Loucy (cell line): Measurements from ENCODE around the gene EPB41.
A peak's percentile ranks its signal among the peaks of the same experiment; 100 is the strongest.

Source experiments
- H2AFZ ChIP-seq: fragments of 200-600 bp; sonication (generic); 2 replicates; pipeline ENCODE4 v1.6.0; 2016; ENCODE audit warnings: antibody characterized with exemption, mild to moderate bottlenecking, low read length, moderate library complexity
- H3F3A ChIP-seq: fragments of 200-600 bp; 2 replicates; pipeline ENCODE4 v1.6.0; 2016; ENCODE audit warnings: antibody characterized with exemption, low read depth, mild to moderate bottlenecking
- H3K27me3 ChIP-seq: fragments of 200-600 bp; sonication (generic); 2 replicates; pipeline ENCODE4 v1.6.1; 2014; ENCODE audit warnings: low read length, mild to moderate bottlenecking; ENCODE audit not compliant: insufficient read depth, poor library complexity, severe bottlenecking
- H3K36me3 ChIP-seq: fragments of 200-600 bp; sonication (generic); 2 replicates; pipeline ENCODE4 v1.6.1; 2016; ENCODE audit warnings: low read length; ENCODE audit not compliant: insufficient read depth
- H3K4me1 ChIP-seq: fragments of 200-600 bp; sonication (generic); 2 replicates; pipeline ENCODE4 v1.5.1; 2014; ENCODE audit warnings: low read length, mild to moderate bottlenecking; ENCODE audit not compliant: insufficient read depth, poor library complexity, severe bottlenecking
- H3K4me2 ChIP-seq: fragments of 200-600 bp; sonication (generic); 2 replicates; pipeline ENCODE4 v1.6.0; 2014; ENCODE audit warnings: antibody characterized with exemption, low read length, low read depth, mild to moderate bottlenecking; ENCODE audit not compliant: poor library complexity, severe bottlenecking
- H3K4me3 ChIP-seq: fragments of 200-600 bp; sonication (generic); 2 replicates; pipeline ENCODE4 v1.5.1; 2014; ENCODE audit warnings: low read length, mild to moderate bottlenecking, mixed read lengths; ENCODE audit not compliant: poor library complexity, severe bottlenecking
- H3K79me2 ChIP-seq: fragments of 200-600 bp; sonication (generic); 2 replicates; pipeline ENCODE4 v1.6.1; 2014; ENCODE audit warnings: low read length; ENCODE audit not compliant: insufficient read depth
- H3K9ac ChIP-seq: fragments of 200-600 bp; sonication (generic); 2 replicates; pipeline ENCODE4 v1.6.0; 2014; ENCODE audit warnings: mild to moderate bottlenecking, low read depth, low read length, moderate library complexity; ENCODE audit not compliant: poor library complexity, severe bottlenecking
- H3K9me2 ChIP-seq: fragments of 200-600 bp; sonication (generic); replicated peaks from 2 replicates; pipeline ENCODE4 v1.6.1; 2016; ENCODE audit warnings: low read depth, low read length, mixed read lengths
- H3K9me3 ChIP-seq: fragments of 200-600 bp; sonication (generic); 2 replicates; pipeline ENCODE4 v1.6.1; 2014; ENCODE audit warnings: mild to moderate bottlenecking, antibody characterized with exemption, low read length, low read depth; ENCODE audit not compliant: insufficient read depth
- H4K20me1 ChIP-seq: fragments of 200-600 bp; sonication (generic); 2 replicates; pipeline ENCODE4 v1.6.0; 2014; ENCODE audit warnings: antibody characterized with exemption, low read length, mild to moderate bottlenecking; ENCODE audit not compliant: insufficient read depth, poor library complexity, severe bottlenecking
- CTCF ChIP-seq: fragments of 200-600 bp; sonication (generic); conservative IDR thresholded peaks from 2 replicates; pipeline ENCODE4 v1.5.1; 2014; ENCODE audit warnings: mild to moderate bottlenecking, antibody characterized with exemption, low read length
- EZH2phosphoT487 ChIP-seq: fragments of 200-600 bp; IDR thresholded peaks from 2 replicates; pipeline ENCODE4 v1.6.1; 2018; ENCODE audit warnings: antibody characterized with exemption, mild to moderate bottlenecking, moderate library complexity, borderline replicate concordance

EPB41 gene

GRCh38 chr1:28890836-28891235 is 23.5 kb upstream of the EPB41 start:
- Histone ChIP-seq H3K79me2 (peaks cover 11% of the 10 kb centered on the region; the same call in 1 of the 2 replicates), H3K4me1 (peaks cover 29% of the 10 kb centered on the region)

GRCh38 chr1:28891256-28891655 is 23.1 kb upstream of the EPB41 start:
- H3K36me3 ChIP-seq, result no peaks in the 10 kb centered on the region
- H3K4me1 ChIP-seq, result peaks cover 24% of the 10 kb centered on the region
- no peak overlapping the region for H3K9ac ChIP-seq
- H3K4me3 ChIP-seq, result no peak overlapping the region
- H3K9me3 ChIP-seq, result no peaks in the 10 kb centered on the region
- no peaks in the 10 kb centered on the region for H3K9me2 ChIP-seq
- 0 out of 2 replicates have a peak, but pooled peaks cover under 1% of the 10 kb centered on the region for H3F3A ChIP-seq
- no peak overlapping the region for H3K4me2 ChIP-seq
- no peaks in the 10 kb centered on the region for H3K27me3 ChIP-seq
- H2AFZ ChIP-seq, result no peak overlapping the region
- H4K20me1 ChIP-seq, result no peaks in the 10 kb centered on the region
- no peak for TF ChIP-seq CTCF
- no peak for TF ChIP-seq EZH2phosphoT487
- peaks cover 11% of the 10 kb centered on the region; the same call in 1 of the 2 replicates for H3K79me2 ChIP-seq

More at GRCh38 chr1:28890836-28891235, 23.5 kb upstream of the EPB41 start:
- no peaks in the 10 kb centered on the region for H4K20me1 ChIP-seq
- no peak overlapping the region for H2AFZ ChIP-seq
- no peaks in the 10 kb centered on the region for H3K9me3 ChIP-seq
- H3K36me3 ChIP-seq, result no peaks in the 10 kb centered on the region
- no peak overlapping the region for H3K9ac ChIP-seq
- TF ChIP-seq CTCF, result no peak
- TF ChIP-seq EZH2phosphoT487, result no peak
- no peaks in the 10 kb centered on the region for H3K9me2 ChIP-seq
- no peak overlapping the region for H3K4me2 ChIP-seq
- no peaks in the 10 kb centered on the region for H3K27me3 ChIP-seq
- peaks cover 4% of the 10 kb centered on the region; the same call in 1 of the 2 replicates for H3F3A ChIP-seq
- H3K4me3 ChIP-seq, result no peak overlapping the region

- Histone ChIP-seq H3K4me1 (peaks cover 17% of the 10 kb centered on the region), H3F3A (no peaks in the 10 kb centered on the region), H3K36me3 (no peaks in the 10 kb centered on the region), H3K9ac (no peak overlapping the region), H3K27me3 (no peaks in the 10 kb centered on the region), H3K4me3 (no peak overlapping the region), H3K79me2 (peaks cover 3% of the 10 kb centered on the region; the same call in 1 of the 2 replicates), H3K9me3 (no peaks in the 10 kb centered on the region), H2AFZ (no peak overlapping the region), H3K4me2 (no peak overlapping the region), H3K9me2 (no peaks in the 10 kb centered on the region), H4K20me1 (no peaks in the 10 kb centered on the region)
- TF ChIP-seq EZH2phosphoT487 (no peak), CTCF (peak; percentile 63)
Measured at GRCh38 chr1:28893403-28894102, 20.8 kb upstream of the EPB41 start.
